Measurements from ENCODE around the gene ACOX3. TPM values are rescaled to one million over a fixed set of nuclear protein-coding genes. Genes with fewer than 3 reads are reported as not detected.

The ACOX3 gene
- total RNA-seq, 4 donors from 2014 or later, result 32.0 to 77.2 (median 43.8) TPM

- H3K27ac ChIP-seq (replicated peaks in 1 of 4), result peak overlapping the region; percentile 84 to 88 (median 88)
These were observed 39.7 kb downstream of the ACOX3 start for GRCh38 chr4:8400632-8401325.

GRCh38 chr4:8399298-8399697, 41.2 kb downstream of the ACOX3 start:
- intact Hi-C loops (cut with DNase I), result no loop called here
- Histone ChIP-seq H3K4me1 (peaks cover 31 to 49% (median 47%) of the 10 kb centered on the region in 4 donors), H3K36me3 (peaks cover 22 to 56% (median 50%) of the 10 kb centered on the region in 4 donors), H3K27ac (replicated peaks in 1 of 4) (no peak overlapping the region), H3K9me3 (no peaks in the 10 kb centered on the region), H3K27me3 (no peaks in the 10 kb centered on the region), H3K4me3 (no peak overlapping the region)
- DNase-seq (ENCODE audit: extremely low spot score), result no peak
- TF ChIP-seq POLR2A (IDR thresholded peaks at IDR 0.05; ENCODE audit: low read depth) (no peak), POLR2AphosphoS5 (IDR thresholded peaks at IDR 0.05) (no peak), EP300 (IDR thresholded peaks at IDR 0.05) (no peak), CTCF (IDR thresholded peaks at IDR 0.05) (no peak)
- WGBS, result 81% methylated on average over 11 of the region's 15 CpGs

More at GRCh38 chr4:8400632-8401325, 39.7 kb downstream of the ACOX3 start:
- WGBS, result 76% methylated on average over 13 of the region's 13 CpGs
- H3K4me1 ChIP-seq, result peaks cover 34 to 43% (median 42%) of the 10 kb centered on the region in 4 donors
- no peak for TF ChIP-seq POLR2A (IDR thresholded peaks at IDR 0.05; ENCODE audit: low read depth)
- peak in 1 of 2 donors; percentile 31 for TF ChIP-seq POLR2AphosphoS5 (IDR thresholded peaks at IDR 0.05)
- intact Hi-C loops (cut with DNase I), result loop anchor here (5.0 to 10.0 kb wide), 2 partner anchors 83 to 226 kb away; no protein-coding TSS in a partner anchor
- no peak overlapping the region for H3K4me3 ChIP-seq
- H3K27me3 ChIP-seq, result no peaks in the 10 kb centered on the region
- H3K36me3 ChIP-seq, result peaks cover 32 to 65% (median 56%) of the 10 kb centered on the region in 4 donors
- H3K9me3 ChIP-seq, result no peaks in the 10 kb centered on the region
- no peak for DNase-seq (ENCODE audit: extremely low spot score)

- peaks cover 36 to 52% (median 52%) of the 10 kb centered on the region in 4 donors for H3K4me1 ChIP-seq
- H3K9me3 ChIP-seq, result no peaks in the 10 kb centered on the region
- H3K4me3 ChIP-seq, result no peak overlapping the region
- intact Hi-C loops (cut with DNase I), result no loop called here
- H3K27ac ChIP-seq (replicated peaks in 1 of 4), result no peak overlapping the region
- TF ChIP-seq CTCF (IDR thresholded peaks at IDR 0.05) (no peak), POLR2A (IDR thresholded peaks at IDR 0.05; ENCODE audit: low read depth) (no peak), POLR2AphosphoS5 (IDR thresholded peaks at IDR 0.05) (no peak), EP300 (IDR thresholded peaks at IDR 0.05) (no peak)
- DNase-seq (ENCODE audit: extremely low spot score), result no peak
- H3K27me3 ChIP-seq, result no peaks in the 10 kb centered on the region
- peaks cover 16 to 50% (median 47%) of the 10 kb centered on the region in 4 donors for H3K36me3 ChIP-seq
- 89% methylated on average over 9 of the region's 9 CpGs for WGBS
These were observed 42.2 kb downstream of the ACOX3 start for GRCh38 chr4:8398347-8398746.

- intact Hi-C loops (cut with DNase I), result no loop called here
- peaks cover 16 to 63% (median 45%) of the 10 kb centered on the region in 4 donors for H3K36me3 ChIP-seq
- WGBS, result 96% methylated on average over 9 of the region's 27 CpGs
- TF ChIP-seq POLR2A (IDR thresholded peaks at IDR 0.05; ENCODE audit: low read depth), result no peak
- TF ChIP-seq POLR2AphosphoS5 (IDR thresholded peaks at IDR 0.05), result no peak
- TF ChIP-seq EP300 (IDR thresholded peaks at IDR 0.05), result no peak
- no peak for TF ChIP-seq CTCF (IDR thresholded peaks at IDR 0.05)
- no peaks in the 10 kb centered on the region for H3K27me3 ChIP-seq
- H3K4me3 ChIP-seq, result no peak overlapping the region
- H3K4me1 ChIP-seq, result peaks cover 36 to 52% (median 52%) of the 10 kb centered on the region in 4 donors
- H3K9me3 ChIP-seq, result no peaks in the 10 kb centered on the region
- peak overlapping the region in 1 of 4 donors; percentile 7 for H3K27ac ChIP-seq (replicated peaks in 1 of 4)
- no peak for DNase-seq (ENCODE audit: extremely low spot score)
These were observed 43.6 kb downstream of the ACOX3 start for GRCh38 chr4:8396762-8397406.

Data from esophagus muscularis mucosa (tissue), 4 donors.